Measurements from ENCODE around the gene PRSS22.

The PRSS22 gene

GRCh38 chr16:2879854-2880508 is 22.0 kb upstream of the PRSS22 start:
- DNase-seq, result no peak

- DNase-seq, result peak; percentile 93
Measured at GRCh38 chr16:2874912-2875362, 17.0 kb upstream of the PRSS22 start.

- DNase-seq, result no peak
Measured at GRCh38 chr16:2874032-2874911, 16.3 kb upstream of the PRSS22 start.

- DNase-seq, result no peak
Measured at GRCh38 chr16:2871926-2872325, 14.0 kb upstream of the PRSS22 start.

GRCh38 chr16:2867987-2868789 is 10.2 kb upstream of the PRSS22 start:
- DNase-seq, result peak; percentile 99

- no peak for DNase-seq
Measured at GRCh38 chr16:2867661-2867986, 9.7 kb upstream of the PRSS22 start.

GRCh38 chr16:2866431-2866830 is 8.5 kb upstream of the PRSS22 start:
- DNase-seq, result no peak

- DNase-seq, result no peak
Measured at GRCh38 chr16:2865651-2866050, 7.7 kb upstream of the PRSS22 start.

- no peak for DNase-seq
Measured at GRCh38 chr16:2860826-2861567, 3.0 kb upstream of the PRSS22 start.

GRCh38 chr16:2859686-2860265 is 1.8 kb upstream of the PRSS22 start:
- DNase-seq, result no peak

- no peak for DNase-seq
Measured at GRCh38 chr16:2858245-2859025, 465 bp upstream of the PRSS22 start.

GRCh38 chr16:2856686-2857450 is 1.1 kb downstream of the PRSS22 start:
- no peak for DNase-seq

GRCh38 chr16:2856061-2856670 is 1.8 kb downstream of the PRSS22 start:
- DNase-seq, result no peak

- no peak for DNase-seq
Measured at GRCh38 chr16:2855536-2855935, 2.4 kb downstream of the PRSS22 start.

- DNase-seq, result no peak
Measured at GRCh38 chr16:2854700-2855309, 3.2 kb downstream of the PRSS22 start.

GRCh38 chr16:2853531-2854073 is 4.4 kb downstream of the PRSS22 start:
- DNase-seq, result no peak

GRCh38 chr16:2852731-2853507 is 5.1 kb downstream of the PRSS22 start:
- no peak for DNase-seq

GRCh38 chr16:2852003-2852730 is 5.8 kb downstream of the PRSS22 start:
- DNase-seq, result no peak

All from retina (tissue), 1 donor.